ENCODE measurements around the gene XRCC6.

Gene XRCC6

DNA sequence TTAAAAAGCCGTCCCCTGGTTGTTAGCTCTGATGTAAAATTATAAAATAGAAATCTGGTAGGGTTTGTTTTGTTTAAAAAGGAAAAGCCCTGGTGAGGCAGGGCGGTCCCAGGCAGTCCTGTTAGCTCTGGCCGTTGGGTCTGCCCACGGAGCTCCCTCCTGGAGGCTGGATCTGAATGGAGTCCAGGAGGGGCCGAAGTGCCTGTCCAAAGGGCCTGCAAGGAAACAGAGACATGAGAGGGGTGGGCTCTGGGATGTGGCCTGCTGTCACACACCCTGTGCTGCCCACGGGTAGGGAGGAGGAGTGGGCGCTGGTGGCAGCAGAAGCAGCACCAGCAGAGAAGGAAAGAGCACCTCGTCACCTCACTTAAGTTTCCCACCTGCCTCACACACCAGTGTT is 20.1 kb upstream of the XRCC6 start:
- TF ChIP-seq, protein P1, sequence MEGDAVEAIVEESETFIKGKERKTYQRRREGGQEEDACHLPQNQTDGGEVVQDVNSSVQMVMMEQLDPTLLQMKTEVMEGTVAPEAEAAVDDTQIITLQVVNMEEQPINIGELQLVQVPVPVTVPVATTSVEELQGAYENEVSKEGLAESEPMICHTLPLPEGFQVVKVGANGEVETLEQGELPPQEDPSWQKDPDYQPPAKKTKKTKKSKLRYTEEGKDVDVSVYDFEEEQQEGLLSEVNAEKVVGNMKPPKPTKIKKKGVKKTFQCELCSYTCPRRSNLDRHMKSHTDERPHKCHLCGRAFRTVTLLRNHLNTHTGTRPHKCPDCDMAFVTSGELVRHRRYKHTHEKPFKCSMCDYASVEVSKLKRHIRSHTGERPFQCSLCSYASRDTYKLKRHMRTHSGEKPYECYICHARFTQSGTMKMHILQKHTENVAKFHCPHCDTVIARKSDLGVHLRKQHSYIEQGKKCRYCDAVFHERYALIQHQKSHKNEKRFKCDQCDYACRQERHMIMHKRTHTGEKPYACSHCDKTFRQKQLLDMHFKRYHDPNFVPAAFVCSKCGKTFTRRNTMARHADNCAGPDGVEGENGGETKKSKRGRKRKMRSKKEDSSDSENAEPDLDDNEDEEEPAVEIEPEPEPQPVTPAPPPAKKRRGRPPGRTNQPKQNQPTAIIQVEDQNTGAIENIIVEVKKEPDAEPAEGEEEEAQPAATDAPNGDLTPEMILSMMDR (IDR thresholded peaks at IDR 0.05) = no peak
- H3K4me3 ChIP-seq (ENCODE audit: low read depth in 1 of 2, low read length in 1 of 2) = no peak overlapping the region
- H3K27ac ChIP-seq = no peak overlapping the region
- H3K36me3 ChIP-seq = peaks cover 67% of the 10 kb centered on the region
- no peaks in the 10 kb centered on the region for H3K27me3 ChIP-seq
- no peaks in the 10 kb centered on the region for H3K9me3 ChIP-seq
- H3K4me1 ChIP-seq (ENCODE audit: control insufficient read depth in 1 of 2, insufficient read depth in 1 of 2, low read depth in 1 of 2, low read length in 1 of 2) = no peaks in the 10 kb centered on the region

DNA sequence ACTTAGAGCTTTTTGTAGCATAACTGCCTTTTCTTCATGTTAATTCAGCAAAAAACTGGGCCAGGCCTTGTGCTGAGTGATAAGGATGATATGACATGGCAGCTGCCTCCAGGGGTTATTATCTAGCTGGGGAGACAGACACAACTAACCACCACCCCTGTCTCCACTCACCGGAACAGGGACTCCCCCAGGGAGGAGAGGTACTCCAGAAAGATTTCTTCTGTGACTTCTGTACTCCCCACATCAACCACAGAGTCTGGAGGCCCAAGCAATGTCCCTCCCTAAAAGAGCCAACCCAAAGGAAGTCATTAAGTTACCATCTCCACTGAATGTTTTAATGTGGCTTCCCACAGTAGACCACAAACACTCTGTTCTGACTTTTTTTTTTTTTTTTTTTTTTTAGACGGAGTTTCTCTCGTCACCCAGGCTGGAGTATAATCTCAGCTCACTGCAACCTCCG is 17.2 kb upstream of the XRCC6 start:
- TF ChIP-seq, protein P1 (IDR thresholded peaks at IDR 0.05) = no peak
- H3K36me3 ChIP-seq = peaks cover 81% of the 10 kb centered on the region
- no peak overlapping the region for H3K4me3 ChIP-seq (ENCODE audit: low read depth in 1 of 2, low read length in 1 of 2)
- H3K4me1 ChIP-seq (ENCODE audit: control insufficient read depth in 1 of 2, insufficient read depth in 1 of 2, low read depth in 1 of 2, low read length in 1 of 2) = no peaks in the 10 kb centered on the region
- H3K27me3 ChIP-seq = no peaks in the 10 kb centered on the region
- H3K9me3 ChIP-seq = no peaks in the 10 kb centered on the region
- H3K27ac ChIP-seq = no peak overlapping the region

DNA sequence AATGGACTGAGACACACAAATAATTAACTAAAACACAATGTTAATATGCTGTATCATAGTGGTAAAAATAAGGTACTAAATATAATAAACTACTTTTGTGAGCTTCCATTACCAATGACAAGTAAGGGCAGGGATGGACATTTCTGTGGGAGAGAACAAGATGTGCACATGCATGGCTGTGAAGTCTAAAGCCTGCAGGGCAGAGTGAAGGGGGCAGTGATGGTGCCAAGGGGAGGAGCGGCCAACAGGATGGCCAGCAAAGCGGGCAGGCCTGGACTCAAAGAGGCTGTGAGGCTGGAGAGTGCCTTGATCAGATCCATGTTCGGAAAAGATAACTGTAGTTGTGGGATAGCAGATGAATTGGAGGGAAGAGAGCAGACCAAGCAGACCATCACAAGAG is 12.7 kb upstream of the XRCC6 start:
- Histone ChIP-seq H3K27ac (no peak overlapping the region), H3K36me3 (peaks cover 39% of the 10 kb centered on the region)

DNA sequence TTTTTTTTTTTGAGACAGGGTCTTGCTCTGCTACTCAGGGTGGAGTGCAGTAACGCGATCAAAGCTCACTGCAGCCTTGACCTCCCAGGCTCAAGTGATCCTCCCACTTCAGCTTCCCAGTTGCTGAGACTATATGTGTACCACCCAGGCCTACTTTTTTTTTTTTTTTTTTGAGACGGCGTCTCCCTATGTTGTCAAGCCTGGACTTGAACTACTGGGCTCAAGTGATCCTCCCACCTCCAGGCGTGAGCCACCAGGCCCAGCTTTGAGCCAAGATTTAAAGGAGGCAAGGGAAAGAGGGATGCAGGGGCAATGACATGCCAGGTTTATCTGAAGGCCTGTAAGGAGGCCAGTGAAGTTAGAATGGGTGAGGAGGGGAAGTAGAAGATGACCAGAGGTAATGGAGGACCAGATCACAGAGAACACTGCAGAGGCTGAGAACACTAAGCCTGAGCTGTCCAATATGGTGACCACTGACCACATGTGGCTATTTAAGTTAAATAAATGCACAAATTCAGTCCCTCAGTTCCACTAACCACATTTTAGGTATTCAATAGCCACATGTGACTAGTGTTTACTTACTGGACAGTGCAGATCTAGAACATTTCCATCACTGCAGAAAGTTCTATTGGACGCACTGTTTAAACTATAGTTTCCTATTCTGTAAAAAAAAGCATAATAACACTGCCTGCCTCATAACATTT is 8.3 kb upstream of the XRCC6 start:
- no peaks in the 10 kb centered on the region for H3K9me3 ChIP-seq
- H3K27ac ChIP-seq = no peak overlapping the region
- H3K36me3 ChIP-seq = peaks cover under 1% of the 10 kb centered on the region
- no peaks in the 10 kb centered on the region for H3K27me3 ChIP-seq
- no peak overlapping the region for H3K4me3 ChIP-seq (ENCODE audit: low read depth in 1 of 2, low read length in 1 of 2)
- TF ChIP-seq, protein P1 (IDR thresholded peaks at IDR 0.05) = no peak
- H3K4me1 ChIP-seq (ENCODE audit: control insufficient read depth in 1 of 2, insufficient read depth in 1 of 2, low read depth in 1 of 2, low read length in 1 of 2) = no peaks in the 10 kb centered on the region

More for the DNA sequence above, 12.7 kb upstream of the XRCC6 start:
- TF ChIP-seq, protein P1 (IDR thresholded peaks at IDR 0.05) = no peak
- no peaks in the 10 kb centered on the region for H3K4me1 ChIP-seq (ENCODE audit: control insufficient read depth in 1 of 2, insufficient read depth in 1 of 2, low read depth in 1 of 2, low read length in 1 of 2)
- H3K9me3 ChIP-seq = no peaks in the 10 kb centered on the region
- no peak overlapping the region for H3K4me3 ChIP-seq (ENCODE audit: low read depth in 1 of 2, low read length in 1 of 2)
- H3K27me3 ChIP-seq = no peaks in the 10 kb centered on the region

DNA sequence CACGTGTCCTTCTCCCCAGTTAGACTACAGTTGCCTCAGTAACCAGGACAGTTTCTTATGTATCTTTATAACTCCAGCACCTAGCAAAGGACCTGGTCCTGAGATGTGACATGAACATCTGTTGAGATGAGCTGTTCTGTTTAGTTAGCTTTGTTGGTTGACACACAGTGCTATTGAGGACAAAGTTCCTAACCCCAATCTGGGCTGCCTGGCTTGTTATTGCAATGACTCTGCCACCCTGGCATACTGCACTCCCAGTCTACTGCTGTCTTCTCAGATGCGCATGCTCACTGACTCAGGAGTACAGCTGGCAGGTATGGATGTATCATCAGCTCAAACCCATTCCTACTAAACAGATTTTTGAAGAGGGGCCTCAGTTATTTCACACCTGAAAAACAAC is 7.6 kb upstream of the XRCC6 start:
- TF ChIP-seq, protein P1 (IDR thresholded peaks at IDR 0.05) = no peak
- no peaks in the 10 kb centered on the region for H3K27me3 ChIP-seq
- peaks cover 1 to 3% of the 10 kb centered on the region in 2 experiments for H3K4me1 ChIP-seq (ENCODE audit: control insufficient read depth in 1 of 2, insufficient read depth in 1 of 2, low read depth in 1 of 2, low read length in 1 of 2)
- H3K4me3 ChIP-seq (ENCODE audit: low read depth in 1 of 2, low read length in 1 of 2) = no peak overlapping the region
- H3K36me3 ChIP-seq = no peaks in the 10 kb centered on the region
- no peaks in the 10 kb centered on the region for H3K9me3 ChIP-seq
- H3K27ac ChIP-seq = no peak overlapping the region
